HG03342 (cell line): ENCODE measurements around the gene CPA4.
A peak's percentile ranks its signal among the peaks of the same experiment; 100 is the strongest.
"Not testable (repeated sequence)": the region's sequence is repeated elsewhere in the genome, so short reads cannot be mapped to it uniquely, and the experiment has no call there.

ENCODE experiments used
- ATAC-seq: cut with Tn5 transposase; IDR thresholded peaks from one replicate; pipeline ENCODE4 v1.9.1; 2021; ENCODE audit warnings: mild to moderate bottlenecking, moderate library complexity; ENCODE audit not compliant: unreplicated experiment

Gene CPA4, protein sequence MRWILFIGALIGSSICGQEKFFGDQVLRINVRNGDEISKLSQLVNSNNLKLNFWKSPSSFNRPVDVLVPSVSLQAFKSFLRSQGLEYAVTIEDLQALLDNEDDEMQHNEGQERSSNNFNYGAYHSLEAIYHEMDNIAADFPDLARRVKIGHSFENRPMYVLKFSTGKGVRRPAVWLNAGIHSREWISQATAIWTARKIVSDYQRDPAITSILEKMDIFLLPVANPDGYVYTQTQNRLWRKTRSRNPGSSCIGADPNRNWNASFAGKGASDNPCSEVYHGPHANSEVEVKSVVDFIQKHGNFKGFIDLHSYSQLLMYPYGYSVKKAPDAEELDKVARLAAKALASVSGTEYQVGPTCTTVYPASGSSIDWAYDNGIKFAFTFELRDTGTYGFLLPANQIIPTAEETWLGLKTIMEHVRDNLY

DNA sequence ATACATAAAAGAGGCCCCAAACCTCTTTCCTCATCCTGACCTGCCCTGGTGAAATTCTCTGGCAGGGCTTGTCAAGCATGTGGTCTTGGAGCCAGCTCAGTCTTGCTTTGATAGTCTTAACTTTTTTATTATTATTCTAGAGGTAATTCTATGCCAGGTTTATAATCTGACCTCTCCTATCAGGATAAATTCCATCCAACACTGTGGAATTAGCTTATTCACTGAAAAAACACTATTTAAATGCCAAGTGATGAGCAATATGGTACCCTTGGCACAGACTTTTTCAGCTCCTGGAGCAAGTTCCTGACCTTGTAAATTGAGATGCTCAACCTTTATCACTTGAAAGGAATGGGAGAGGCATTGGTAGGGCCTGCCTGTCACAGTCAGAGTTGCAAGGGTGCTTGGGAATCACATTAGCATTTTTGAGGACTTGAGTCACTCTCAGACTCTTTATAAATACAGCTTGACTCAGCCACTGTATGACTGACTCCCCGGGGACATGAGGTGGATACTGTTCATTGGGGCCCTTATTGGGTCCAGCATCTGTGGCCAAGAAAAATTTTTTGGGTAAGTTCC lies at the start of gene CPA4:
Gene CPA4 (plus strand): TSS at position 480 of the 576 bp plus-strand sequence. CDS start 20 bp downstream, at position 500.
- peak; percentile 39 for ATAC-seq

DNA sequence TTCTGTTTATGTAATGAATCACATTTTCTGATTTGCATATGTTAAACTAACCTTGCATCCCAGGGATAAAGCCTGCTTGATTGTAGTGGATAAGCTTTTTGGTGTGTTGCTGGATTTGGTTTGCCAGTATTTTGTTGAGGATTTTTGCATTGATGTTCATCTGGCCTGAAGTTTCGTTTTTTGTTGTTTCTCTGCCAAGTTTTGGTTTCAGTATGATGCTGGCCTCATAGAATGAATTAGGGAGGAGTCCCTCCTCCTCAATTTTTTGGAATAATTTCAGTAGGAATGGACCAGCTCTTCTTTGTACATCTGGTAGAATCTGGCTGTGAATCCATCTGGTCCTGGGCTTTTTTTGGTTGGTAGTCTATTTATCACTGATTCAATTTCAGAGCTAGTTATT lies 49.5 kb upstream of the CPA4 start:
- not testable (repeated sequence) for ATAC-seq

DNA sequence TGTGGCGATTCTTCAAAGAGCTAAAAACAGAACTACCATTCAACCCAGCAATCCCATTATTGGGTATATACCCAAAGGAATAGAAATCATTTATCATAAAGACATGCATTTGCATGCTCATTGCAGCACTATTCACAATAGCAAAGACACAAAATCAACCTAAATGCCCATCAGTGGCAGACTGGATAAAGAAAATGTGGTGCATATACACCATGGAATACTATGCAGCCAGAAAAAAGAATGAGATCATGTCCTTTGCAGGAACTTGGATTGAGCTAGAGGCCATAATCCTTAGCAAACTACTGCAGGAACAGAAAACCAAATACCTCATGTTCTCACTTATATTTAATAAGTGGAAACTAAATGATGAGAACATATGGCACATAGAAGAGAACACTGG lies 46.5 kb upstream of the CPA4 start:
- ATAC-seq, result not testable (repeated sequence)

DNA sequence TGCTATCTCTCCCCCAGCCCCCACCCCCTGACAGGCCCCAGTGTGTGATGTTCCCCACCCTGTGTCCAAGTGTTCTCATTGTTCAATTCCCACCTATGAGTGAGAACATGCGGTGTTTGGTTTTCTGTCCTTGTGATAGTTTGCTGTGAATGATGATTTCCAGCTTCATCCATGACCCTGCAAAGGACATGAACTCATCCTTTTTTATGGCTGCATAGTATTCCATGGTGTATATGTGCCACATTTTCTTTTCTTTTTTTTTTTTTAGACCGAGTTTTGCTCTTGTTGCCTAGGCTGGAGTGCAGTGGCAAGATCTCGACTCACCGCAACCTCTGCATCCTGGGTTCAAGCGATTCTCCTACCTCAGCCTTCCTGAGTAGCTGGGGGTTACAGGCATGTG lies 44.1 kb upstream of the CPA4 start:
- not testable (repeated sequence) for ATAC-seq

DNA sequence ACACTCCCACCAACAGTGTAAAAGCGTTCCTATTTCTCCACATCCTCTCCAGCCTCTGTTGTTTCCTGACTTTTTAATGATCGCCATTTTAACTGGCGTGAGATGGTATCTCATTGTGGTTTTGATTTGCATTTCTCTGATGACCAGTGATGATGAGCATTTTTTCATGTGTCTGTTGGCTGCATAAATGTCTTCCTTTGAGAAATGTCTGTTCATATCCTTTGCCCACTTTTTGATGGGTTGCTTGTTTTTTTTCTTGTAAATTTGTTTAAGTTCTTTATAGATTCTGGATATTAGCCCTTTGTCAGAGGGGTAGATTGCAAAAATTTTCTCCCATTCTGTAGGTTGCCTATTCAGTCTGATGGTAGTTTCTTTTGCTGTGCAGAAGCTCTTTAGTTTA lies 43.3 kb upstream of the CPA4 start:
- ATAC-seq, result not testable (repeated sequence)

DNA sequence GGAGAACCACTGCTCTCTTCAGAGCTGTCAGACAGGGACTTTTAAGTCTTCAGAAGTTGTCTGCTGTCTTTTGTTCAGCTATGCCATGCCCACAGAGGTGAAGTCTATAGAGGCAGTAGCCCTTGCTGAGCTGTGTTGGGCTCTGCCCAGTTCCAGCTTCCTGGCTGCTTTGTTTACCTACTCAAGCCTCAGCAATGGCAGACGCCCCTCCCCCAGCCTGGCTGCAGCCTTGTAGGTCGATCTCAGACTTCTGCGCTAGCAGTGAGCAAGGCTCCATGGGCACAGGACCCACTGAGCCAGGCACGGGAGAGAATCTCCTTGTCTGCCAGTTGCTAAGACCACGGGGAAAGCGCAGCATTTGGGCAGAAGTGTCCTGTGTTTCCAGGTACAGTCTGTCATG lies 38.4 kb upstream of the CPA4 start:
- no peak for ATAC-seq

DNA sequence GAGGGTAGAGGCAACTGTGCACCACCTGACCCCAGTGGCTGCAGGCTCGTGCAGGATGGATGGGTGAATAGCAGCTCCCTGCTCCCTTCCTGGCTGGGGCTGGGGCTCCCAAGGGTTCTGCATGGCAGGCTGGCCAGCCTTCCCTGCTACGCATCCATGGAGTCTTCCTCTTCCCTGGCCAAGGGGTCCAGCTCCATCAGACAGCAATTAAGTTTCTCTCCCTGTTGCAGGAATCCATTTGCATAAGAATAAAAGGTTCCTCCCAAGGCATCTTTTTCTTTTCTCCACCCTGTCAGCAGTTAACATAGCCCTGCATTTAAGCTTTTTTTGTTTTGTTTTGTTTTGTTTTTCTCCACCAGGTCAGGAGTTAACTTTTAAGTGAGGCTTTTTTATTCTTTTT lies 36.3 kb upstream of the CPA4 start:
- ATAC-seq, result no peak

DNA sequence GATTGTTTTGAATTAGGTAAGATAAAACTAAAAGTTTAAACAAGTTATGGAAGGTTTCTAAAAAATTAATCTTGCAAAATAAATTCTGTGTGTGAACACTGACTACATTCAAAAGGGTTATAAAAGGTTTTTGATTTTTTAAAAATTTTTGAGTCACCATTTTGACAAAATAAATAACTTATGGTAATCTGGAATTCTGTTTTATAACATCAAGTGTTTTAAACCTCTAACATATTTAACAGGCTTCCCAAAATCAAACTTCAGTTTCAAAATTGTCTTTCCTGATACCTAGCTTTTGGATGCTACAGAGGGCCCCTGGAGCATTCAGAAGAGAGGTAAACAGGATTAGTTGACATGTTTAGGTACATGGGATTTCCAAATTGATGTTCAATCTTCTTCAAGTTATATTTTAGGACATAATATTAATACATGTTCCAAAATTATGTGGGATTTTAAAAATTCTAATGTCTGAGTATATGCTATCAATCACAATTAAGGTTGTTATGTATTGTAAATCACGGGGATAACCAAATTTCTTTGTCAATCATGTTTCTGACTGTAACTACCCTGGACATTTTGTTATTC lies 34.4 kb upstream of the CPA4 start:
- ATAC-seq, result no peak

DNA sequence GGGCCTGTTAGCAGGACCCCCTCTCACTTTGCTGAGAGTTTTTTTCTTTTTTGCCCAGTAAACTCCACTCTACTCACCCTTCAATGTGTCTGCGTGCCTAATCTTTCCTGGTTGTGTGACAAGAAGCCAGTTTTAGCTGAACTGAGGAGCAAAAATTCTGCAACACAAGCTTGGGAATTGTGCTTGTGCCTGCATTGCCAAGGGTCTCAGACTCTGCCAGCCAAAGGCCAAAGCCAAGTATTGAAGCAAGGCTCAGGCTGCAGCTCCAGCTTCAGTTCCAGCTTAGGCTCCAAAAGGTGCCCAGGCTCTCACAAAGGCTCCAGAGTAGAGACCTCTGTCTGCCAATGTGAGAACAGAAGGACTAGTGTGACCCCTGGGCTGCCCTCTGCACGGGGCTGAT lies 30.5 kb upstream of the CPA4 start:
- no peak for ATAC-seq

DNA sequence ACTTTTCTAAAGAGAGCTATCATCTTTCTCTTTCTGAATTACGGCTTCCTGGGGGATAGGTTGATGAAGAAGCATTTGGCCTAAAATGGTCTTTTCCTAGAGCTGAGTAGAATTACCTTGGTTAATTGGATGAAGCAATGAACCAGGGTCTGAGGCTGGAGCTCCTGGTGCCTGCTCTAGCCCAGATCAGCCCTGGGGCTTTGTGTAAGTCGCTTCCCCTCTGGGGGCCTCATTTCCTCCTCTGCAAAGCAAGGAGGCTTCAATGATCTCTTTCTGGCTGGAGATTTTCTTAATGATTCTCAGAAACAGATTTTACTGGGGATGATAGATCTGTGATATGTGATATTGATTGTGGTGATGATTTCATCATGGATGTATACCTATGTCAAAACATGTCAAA lies 29.8 kb upstream of the CPA4 start:
- ATAC-seq, result no peak

DNA sequence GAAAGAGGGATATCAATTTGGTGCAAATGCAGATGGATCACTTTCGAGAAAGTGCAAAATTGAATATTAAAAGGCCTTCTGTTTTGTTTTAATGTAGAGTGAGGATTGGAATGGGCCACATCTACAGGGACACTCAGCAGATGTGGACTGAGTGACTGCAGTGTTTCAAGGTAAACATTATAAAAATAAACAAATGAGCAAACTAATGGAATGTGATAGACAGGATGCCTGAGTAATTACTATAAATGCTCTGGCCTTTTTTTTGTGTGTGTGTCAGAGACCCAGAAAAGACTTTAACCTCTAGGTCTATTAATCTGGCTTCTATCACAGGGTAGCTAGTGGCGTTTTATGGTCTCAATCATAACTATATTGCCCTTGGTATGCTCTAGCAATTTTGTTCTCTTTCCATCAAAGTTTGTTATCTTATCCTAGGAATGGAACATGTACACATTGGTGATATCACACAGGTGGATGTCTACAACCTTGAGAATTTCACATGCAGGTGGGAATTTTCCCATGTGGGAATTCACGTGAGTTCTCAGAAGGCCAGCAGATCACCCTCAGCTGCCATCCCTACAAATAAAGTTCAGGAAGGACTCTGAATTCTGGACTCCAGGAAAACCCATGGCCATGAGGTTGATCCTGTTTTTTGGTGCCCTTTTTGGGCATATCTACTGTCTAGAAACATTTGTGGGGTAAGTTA lies 26.6 kb upstream of the CPA4 start, which contains the start of gene CPA2:
Gene CPA2 (plus strand): TSS at position 606 of the 703 bp plus-strand sequence. CDS start 19 bp downstream, at position 625.
- no peak for ATAC-seq

DNA sequence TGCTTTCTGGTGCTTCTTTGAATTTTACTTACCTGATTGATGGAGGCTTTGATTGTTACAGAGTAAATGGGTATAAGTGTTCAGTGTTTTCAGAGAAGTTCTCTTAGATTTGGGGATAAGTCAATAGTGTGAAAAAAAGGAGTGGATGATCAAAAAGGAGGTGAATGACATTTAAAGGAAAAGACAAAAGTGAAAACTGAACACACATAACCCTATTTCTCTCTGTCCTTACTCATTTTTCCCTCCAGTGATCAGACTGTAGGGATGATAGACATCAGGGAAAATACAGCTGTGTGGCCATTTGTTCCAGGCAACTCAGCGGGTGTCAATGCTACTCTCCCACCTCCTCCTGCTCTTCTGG lies 26.0 kb upstream of the CPA4 start:
- ATAC-seq, result no peak

DNA sequence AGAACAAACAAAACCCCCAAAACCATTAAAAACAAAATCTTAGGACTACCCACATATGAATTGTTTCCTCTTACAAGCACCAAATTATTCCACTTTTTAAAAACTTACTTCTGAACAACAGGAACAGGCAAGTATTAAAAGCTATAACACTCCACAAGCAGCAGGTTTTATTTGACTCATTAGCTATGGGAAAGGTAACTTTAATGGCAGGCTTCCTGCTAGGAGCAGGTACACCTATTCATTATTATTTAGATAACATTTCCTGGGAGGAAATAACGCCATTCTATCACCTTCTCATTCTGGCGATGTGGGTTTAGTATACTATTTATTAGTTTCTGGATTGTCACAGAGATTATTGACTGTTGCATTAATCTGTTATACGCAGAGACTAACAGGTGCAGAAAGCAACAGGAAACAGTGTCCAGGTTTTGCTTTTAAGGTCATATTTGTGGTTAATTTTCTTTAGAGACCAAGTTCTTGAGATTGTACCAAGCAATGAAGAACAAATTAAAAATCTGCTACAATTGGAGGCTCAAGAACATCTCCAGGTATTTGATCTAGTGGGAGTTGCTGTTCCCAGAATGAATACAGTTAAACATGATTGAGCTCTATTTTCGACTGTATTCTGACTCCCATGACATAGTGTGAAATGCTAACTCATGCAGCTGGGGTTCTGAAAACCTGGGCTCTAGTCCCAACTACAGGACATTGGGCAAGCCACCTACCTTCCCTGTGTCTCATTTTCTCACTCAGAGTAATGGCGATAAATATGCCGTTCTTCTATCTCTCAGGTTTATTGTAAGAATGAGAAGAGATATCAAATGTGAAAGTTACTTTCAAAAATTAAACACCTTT lies 24.3 kb upstream of the CPA4 start:
- ATAC-seq, result no peak

DNA sequence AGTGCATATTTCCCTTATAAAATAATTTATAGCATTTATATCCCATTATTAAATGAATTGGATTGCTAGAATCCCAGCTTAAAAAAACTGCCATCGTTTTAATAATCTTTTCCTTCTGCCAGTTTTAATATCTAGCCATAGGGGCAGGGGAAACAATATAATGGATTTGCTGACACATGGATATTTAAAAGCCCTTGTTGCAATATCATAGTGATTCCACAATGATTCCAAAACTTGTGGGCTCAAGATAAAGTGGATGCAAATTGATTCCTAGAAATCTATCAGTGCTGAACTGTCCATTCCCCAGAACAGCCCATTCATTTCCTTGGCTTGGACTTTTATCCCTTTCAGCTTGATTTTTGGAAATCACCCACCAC lies 23.7 kb upstream of the CPA4 start:
- ATAC-seq, result no peak

DNA sequence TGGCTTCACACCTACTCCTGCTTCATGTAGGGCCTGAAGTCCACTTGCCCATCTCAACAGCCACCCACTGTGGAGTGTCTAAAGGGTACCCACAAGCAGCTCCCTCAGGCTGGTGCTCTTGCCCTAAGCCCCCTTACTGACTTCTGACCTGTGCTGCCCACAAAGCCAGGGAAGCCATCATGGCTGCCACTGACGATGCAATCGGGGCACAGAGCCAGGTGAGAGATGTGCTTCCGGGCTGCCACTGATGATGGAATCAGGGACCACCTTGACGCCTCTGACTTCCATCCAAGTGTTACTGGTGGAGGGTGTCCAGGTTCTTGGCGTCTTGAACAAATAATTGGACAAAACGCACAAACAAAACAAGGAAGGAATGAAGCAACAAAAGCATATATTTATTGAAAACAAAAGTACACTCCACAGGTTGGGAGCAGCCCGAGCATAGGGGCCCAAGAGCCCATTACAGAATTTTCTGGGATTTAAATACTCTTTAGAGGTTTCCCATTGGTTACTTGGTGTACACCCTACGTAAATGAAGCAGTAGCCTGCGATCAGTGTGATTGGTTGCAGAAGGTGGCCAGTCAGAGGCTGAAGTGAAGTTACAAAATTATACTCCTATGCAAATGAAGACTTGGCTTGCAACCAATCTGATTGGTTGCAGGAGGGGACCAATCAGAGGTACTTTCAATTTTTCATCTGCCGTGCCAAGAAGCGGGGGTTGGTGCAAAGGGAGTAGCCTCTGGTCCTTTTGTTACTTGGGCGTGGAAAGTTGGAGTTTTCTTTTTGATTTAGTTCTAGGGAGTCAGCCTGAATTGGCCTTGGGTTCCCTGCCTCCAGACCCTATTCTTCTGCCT lies 21.8 kb upstream of the CPA4 start:
- ATAC-seq, result no peak

DNA sequence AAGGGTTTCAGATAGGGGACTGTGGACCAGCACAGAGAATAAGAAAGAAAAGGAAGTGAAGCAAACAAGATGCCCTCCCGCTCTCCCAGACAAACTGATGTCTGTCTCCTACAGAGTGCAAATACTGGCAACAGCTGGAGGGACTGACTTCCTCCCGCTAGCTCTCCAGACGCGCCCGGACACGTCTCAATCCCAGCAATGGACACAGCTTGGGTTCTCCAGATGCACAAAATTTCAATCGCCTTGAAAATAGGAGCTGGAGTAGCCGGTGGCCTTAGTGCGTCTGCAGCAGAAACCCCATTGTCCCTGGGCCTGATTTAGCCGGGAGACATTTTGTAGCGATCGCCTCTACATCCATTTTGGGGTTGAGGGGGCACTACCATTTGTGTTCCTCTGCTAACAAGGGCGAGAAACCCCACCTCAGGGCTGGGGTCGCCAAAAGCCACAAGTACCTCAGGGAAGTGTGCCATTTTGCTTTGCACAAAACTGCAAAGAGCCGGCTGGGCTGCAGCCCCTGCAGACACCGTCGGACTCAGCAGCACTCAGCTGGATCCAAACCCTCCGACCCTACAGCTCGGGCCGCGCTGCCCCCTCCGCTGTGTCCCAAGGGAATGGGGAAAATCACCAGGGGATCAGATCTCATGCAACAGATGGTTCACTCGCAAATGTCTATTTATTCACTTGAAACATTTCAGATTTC lies 20.4 kb upstream of the CPA4 start:
- no peak for ATAC-seq

DNA sequence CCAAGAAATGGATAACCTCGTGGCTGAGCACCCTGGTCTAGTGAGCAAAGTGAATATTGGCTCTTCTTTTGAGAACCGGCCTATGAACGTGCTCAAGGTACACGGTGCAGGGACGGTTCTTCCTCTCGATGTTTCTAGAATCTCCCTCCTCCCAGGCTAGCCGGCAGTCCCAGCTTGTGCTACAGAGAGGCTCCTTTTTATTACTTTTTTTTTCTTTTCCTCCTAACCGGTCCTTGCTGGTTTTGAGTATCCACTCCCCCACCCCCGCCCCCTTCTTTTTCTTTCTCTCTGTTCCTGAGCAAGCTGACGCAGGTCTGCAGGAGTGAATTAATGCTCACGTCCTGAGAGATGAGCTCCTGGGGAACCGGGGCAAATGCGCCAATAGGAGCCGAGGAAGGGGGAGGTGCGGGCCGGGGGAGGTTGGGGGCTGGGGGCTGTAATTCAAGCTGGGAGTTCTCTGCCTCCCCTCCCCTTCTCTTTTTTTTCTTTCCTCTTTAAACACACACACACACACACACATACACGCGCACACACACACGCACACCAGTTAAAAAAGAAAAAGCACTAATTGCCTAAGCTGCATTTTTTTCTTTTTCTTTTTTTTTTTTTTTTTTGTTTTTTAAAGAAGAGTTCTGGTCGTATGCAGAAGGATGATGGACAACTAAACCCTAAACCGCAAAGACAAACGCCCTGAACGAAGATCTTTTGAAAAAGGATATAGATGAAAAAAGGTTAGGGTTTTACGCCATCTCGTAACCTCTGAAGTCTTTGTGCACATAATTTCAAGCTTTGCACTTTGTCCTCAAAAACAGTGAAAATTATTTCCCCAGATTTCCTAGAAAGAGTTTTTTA lies 19.7 kb upstream of the CPA4 start:
- no peak for ATAC-seq

DNA sequence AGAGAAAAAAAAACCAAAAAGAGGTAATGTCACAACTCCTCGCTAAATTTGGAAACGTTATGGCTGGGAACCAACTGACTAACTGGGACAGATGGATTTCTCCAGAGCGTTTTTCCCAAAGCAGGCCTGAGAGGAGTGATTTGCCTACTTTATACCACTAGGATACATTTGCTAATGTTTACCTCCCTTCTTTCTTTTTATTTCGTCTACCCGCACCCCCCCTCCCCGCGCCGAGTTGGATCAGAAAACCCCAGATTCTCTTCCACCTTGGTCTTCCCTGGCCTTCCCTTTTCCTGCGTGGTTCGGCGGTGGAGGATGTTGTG lies 19.1 kb upstream of the CPA4 start:
- ATAC-seq, result no peak
